Peyer's patch (tissue), 4 donors: Measurements from ENCODE around the gene DPF3.

Experiments
- CTCF ChIP-seq, 6 experiments: fragments of 450-650 bp in 4 of 6; fragments of 200-600 bp in 2 of 6; sonication (generic) in 1 of 6; IDR thresholded peaks; one replicate each; pipeline ENCODE4 v1.5.1; 2017 to 2019; ENCODE audit warnings: antibody characterized with exemption in 6 of 6, mild to moderate bottlenecking in 3 of 6, moderate library complexity in 1 of 6
- POLR2A ChIP-seq, 2 donors: fragments of 450-650 bp; IDR thresholded peaks; one replicate each; pipeline ENCODE4 v1.5.1; 2017; ENCODE audit warnings: antibody characterized with exemption in 2 of 2, mild to moderate bottlenecking in 2 of 2, moderate library complexity in 2 of 2

- no peak for TF ChIP-seq CTCF (IDR thresholded peaks at IDR 0.05)
- TF ChIP-seq POLR2A (IDR thresholded peaks at IDR 0.05): no peak
Measured at GRCh38 chr14:72708708-72709475, 185.0 kb downstream of the DPF3 start.
